Ascending aorta (tissue), 2 donors: ENCODE measurements around the gene RLN3. TPM values are rescaled to one million over a fixed set of nuclear protein-coding genes. Genes with fewer than 3 reads are reported as not detected.
A peak's percentile ranks its signal among the peaks of the same experiment; 100 is the strongest.

ENCODE experiments used
- DNase-seq, 2 donors: peaks; one replicate each; pipeline ENCODE4 v3.0.0-alpha.2; 2019; ENCODE audit warnings: low spot score in 2 of 2
- H3K27ac ChIP-seq, 2 donors: fragments of 200-600 bp; sonication (generic); one replicate each; pipeline ENCODE4 v1.5.1; 2016 to 2017; ENCODE audit warnings: mild to moderate bottlenecking in 1 of 2
- H3K27me3 ChIP-seq: fragments of 200-600 bp; sonication (generic); one replicate; pipeline ENCODE4 v1.5.1; 2017
- H3K36me3 ChIP-seq, 2 donors: fragments of 200-600 bp; sonication (generic); one replicate each; pipeline ENCODE4 v1.5.1; 2016
- H3K4me1 ChIP-seq, 2 donors: fragments of 200-600 bp; sonication (generic); one replicate each; pipeline ENCODE4 v1.5.1; 2016 to 2017; ENCODE audit warnings: mild to moderate bottlenecking in 1 of 2
- H3K4me3 ChIP-seq, 2 donors: fragments of 200-600 bp; sonication (generic); one replicate each; pipeline ENCODE4 v1.5.1; 2016 to 2017; ENCODE audit warnings: mild to moderate bottlenecking in 1 of 2
- H3K9me3 ChIP-seq, 2 donors: fragments of 200-600 bp; sonication (generic); one replicate each; pipeline ENCODE4 v1.5.1; 2016
- intact Hi-C: fragments of 100-400 bp; cut with DNase I; formaldehyde crosslinking; loops from one replicate; pipeline ENCODE4 v1.15.1; 2023
- total RNA-seq: library from RNA; depleted of rRNA; stranded (reverse); fragments of >200 nt; gene quantifications from one replicate; pipeline ENCODE4 v1.1.0, GENCODE V29; 2016
- TF ChIP-seq, protein P1 (sequence below), 3 experiments: fragments of 200-600 bp in 2 of 3; fragments of 450-650 bp in 1 of 3; sonication (generic) in 2 of 3; IDR thresholded peaks; one replicate each; pipeline ENCODE4 v1.5.1; 2016 to 2019; ENCODE audit warnings: antibody characterized with exemption in 3 of 3, mild to moderate bottlenecking in 1 of 3, moderate library complexity in 1 of 3

RLN3 gene
- total RNA-seq, 1 donor from 2014 or later: not detected

- no peak for DNase-seq
- Histone ChIP-seq H3K4me3 (no peak overlapping the region), H3K36me3 (no peaks in the 10 kb centered on the region), H3K27ac (no peak overlapping the region), H3K4me1 (no peaks in the 10 kb centered on the region), H3K9me3 (no peaks in the 10 kb centered on the region), H3K27me3 (no peaks in the 10 kb centered on the region)
- intact Hi-C loops: no loop called here
- TF ChIP-seq, protein P1, sequence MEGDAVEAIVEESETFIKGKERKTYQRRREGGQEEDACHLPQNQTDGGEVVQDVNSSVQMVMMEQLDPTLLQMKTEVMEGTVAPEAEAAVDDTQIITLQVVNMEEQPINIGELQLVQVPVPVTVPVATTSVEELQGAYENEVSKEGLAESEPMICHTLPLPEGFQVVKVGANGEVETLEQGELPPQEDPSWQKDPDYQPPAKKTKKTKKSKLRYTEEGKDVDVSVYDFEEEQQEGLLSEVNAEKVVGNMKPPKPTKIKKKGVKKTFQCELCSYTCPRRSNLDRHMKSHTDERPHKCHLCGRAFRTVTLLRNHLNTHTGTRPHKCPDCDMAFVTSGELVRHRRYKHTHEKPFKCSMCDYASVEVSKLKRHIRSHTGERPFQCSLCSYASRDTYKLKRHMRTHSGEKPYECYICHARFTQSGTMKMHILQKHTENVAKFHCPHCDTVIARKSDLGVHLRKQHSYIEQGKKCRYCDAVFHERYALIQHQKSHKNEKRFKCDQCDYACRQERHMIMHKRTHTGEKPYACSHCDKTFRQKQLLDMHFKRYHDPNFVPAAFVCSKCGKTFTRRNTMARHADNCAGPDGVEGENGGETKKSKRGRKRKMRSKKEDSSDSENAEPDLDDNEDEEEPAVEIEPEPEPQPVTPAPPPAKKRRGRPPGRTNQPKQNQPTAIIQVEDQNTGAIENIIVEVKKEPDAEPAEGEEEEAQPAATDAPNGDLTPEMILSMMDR (IDR thresholded peaks at IDR 0.05): no peak
These were observed 38.2 kb downstream of the RLN3 start for GRCh38 chr19:14066134-14066533.

GRCh38 chr19:14070268-14071050 is 42.5 kb downstream of the RLN3 start:
- TF ChIP-seq, protein P1 (IDR thresholded peaks at IDR 0.05): no peak
- H3K4me3 ChIP-seq: no peak overlapping the region
- intact Hi-C loops: loop anchor here (5.0 to 10.0 kb wide), 3 partner anchors 118 to 918 kb away; partner anchors contain the start of genes DCAF15, IER2 and STX10
- no peaks in the 10 kb centered on the region for H3K27me3 ChIP-seq
- no peak overlapping the region for H3K27ac ChIP-seq
- peaks cover 0 to 8% of the 10 kb centered on the region in 2 donors for H3K4me1 ChIP-seq
- no peaks in the 10 kb centered on the region for H3K9me3 ChIP-seq
- no peaks in the 10 kb centered on the region for H3K36me3 ChIP-seq
- no peak for DNase-seq

- TF ChIP-seq, protein P1 (IDR thresholded peaks at IDR 0.05): peak in 1 of 3 experiments; percentile 20
- H3K36me3 ChIP-seq: no peaks in the 10 kb centered on the region
- H3K27ac ChIP-seq: peak within 1 kb of the TSS; percentile 90 to 94
- peaks cover 0 to 12% of the 10 kb centered on the region in 2 donors for H3K4me1 ChIP-seq
- no peaks in the 10 kb centered on the region for H3K27me3 ChIP-seq
- intact Hi-C loops: loop anchor here (1.0 to 10.0 kb wide), 6 partner anchors 65 to 920 kb away; partner anchors contain the start of genes DCAF15, IER2 and STX10
- H3K4me3 ChIP-seq: peak within 1 kb of the TSS; percentile 62 to 73
- no peak for DNase-seq
- H3K9me3 ChIP-seq: no peaks in the 10 kb centered on the region
These were observed 44.8 kb downstream of the RLN3 start, which contains the start of gene MISP3 for GRCh38 chr19:14072535-14073260. TSS of gene MISP3 (plus strand) at chr19:14072786. CDS start at chr19:14073310, 524 bp downstream.

DNA sequence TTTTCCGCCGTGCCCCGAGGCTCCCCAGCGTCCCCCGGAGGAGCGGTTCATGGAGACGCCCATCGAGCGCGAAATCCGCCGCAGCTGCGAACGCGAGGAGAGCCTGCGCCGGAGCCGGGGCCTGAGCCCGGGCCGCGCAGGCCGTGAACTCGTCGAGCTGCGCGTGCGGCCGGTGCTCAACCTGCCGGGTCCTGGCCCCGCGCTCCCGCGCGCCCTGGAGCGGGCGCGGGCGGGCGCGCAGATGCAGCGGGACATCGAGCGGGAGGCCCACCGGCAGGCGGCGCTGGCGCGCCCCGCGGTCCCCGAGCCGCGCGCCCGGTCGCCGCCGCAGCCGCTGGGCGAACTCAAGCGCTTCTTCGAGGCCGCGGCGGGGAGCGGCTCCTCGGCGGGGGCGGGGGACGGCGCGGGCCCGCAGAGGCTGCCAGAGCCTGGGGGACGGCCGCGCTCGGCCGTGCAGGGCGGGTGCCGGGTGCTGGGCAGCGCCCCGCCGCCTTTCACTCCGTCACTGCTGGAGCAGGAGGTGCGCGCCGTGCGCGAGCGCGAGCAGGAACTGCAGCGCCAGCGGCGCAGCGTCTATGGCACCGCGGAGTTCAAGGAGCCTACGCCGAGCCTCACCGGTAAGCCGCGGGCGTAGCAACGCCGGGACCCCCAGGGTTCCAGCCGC is 45.4 kb downstream of the RLN3 start:
- peak overlapping the region; percentile 90 to 94 for H3K27ac ChIP-seq
- H3K9me3 ChIP-seq: no peaks in the 10 kb centered on the region
- H3K27me3 ChIP-seq: no peaks in the 10 kb centered on the region
- TF ChIP-seq, protein P1 (IDR thresholded peaks at IDR 0.05): peak in 1 of 3 experiments; percentile 97
- no peaks in the 10 kb centered on the region for H3K36me3 ChIP-seq
- DNase-seq: peak in 1 of 2 donors; percentile 83
- peaks cover 0 to 12% of the 10 kb centered on the region in 2 donors for H3K4me1 ChIP-seq
- H3K4me3 ChIP-seq: peak overlapping the region; percentile 62 to 73
- intact Hi-C loops: loop anchor here (1.0 to 10.0 kb wide), 5 partner anchors 64 to 921 kb away; partner anchors contain the start of genes DCAF15, IER2 and STX10
